Loucy (cell line): ENCODE data around the gene CCDC43.

Source experiments
- CTCF ChIP-seq: fragments of 200-600 bp; sonication (generic); conservative IDR thresholded peaks from 2 replicates; pipeline ENCODE4 v1.5.1; 2014; ENCODE audit warnings: mild to moderate bottlenecking, antibody characterized with exemption, low read length
- EZH2phosphoT487 ChIP-seq: fragments of 200-600 bp; IDR thresholded peaks from 2 replicates; pipeline ENCODE4 v1.6.1; 2018; ENCODE audit warnings: antibody characterized with exemption, mild to moderate bottlenecking, moderate library complexity, borderline replicate concordance

- TF ChIP-seq CTCF (no peak), EZH2phosphoT487 (no peak)
Observed at GRCh38 chr17:44673893-44674292, 15.7 kb downstream of the CCDC43 start.
